A549 (cell line): ENCODE results near the gene NME7. TPM values are rescaled to one million over a fixed set of nuclear protein-coding genes. Genes with fewer than 3 reads are reported as not detected.
A peak's percentile ranks its signal among the peaks of the same experiment; 100 is the strongest.

Experiments
- ATAC-seq, 2 experiments: fragments of 200-7000 bp in 1 of 2; fragments of >200 bp in 1 of 2; cut with Nextera tagmentation in 1 of 2; cut with Tn5 transposase in 1 of 2; 3 replicates each; pipeline versions ENCODE4 v1.8.0 to v1.9.1; 2018 to 2020; ENCODE audit warnings: mild to moderate bottlenecking in 1 of 2, moderate library complexity in 1 of 2
- CTCF ChIA-PET: fragments of 300-600 bp; sonication (Branson Sonifier 250); formaldehyde crosslinking; extraction: SDS; loops from one replicate; lab custom pipeline; 2021; ENCODE audit warnings: antibody characterized with exemption, inconsistent platforms; lab: Yijun Ruan, JAX
- POLR2A ChIA-PET: fragments of 350-600 bp; formaldehyde crosslinking; extraction: SDS; loops from one replicate; lab custom pipeline; 2021; ENCODE audit warnings: antibody characterized with exemption, inconsistent platforms; lab: Yijun Ruan, JAX
- DNase-seq, 2 experiments: peaks; one replicate each; pipeline versions ENCODE4 v3.0.0 to v3.0.0-alpha.2; 2011 to 2016; ENCODE audit warnings: low read depth in 1 of 2, low spot score in 1 of 2
- FAIRE-seq: peaks from 2 replicates; lab custom pipeline; 2011; peaks lifted over from hg19 to GRCh38; lab: Jason Lieb, UNC
- H3K27ac ChIP-seq, 2 experiments: fragments of >200 bp; sonication (Bioruptor Twin); formaldehyde crosslinking; 3 replicates each; pipeline ENCODE4 v1.5.1; 2016 to 2017
- H3K4me1 ChIP-seq: fragments of >200 bp; sonication (Bioruptor Twin); formaldehyde crosslinking; 3 replicates; pipeline ENCODE4 v1.6.1; 2016
- H3K4me2 ChIP-seq: fragments of >200 bp; sonication (Bioruptor Twin); formaldehyde crosslinking; 3 replicates; pipeline ENCODE4 v1.6.1; 2016
- H3K4me3 ChIP-seq: fragments of >200 bp; sonication (Bioruptor Twin); formaldehyde crosslinking; 3 replicates; pipeline ENCODE4 v1.5.1; 2016
- H3K9me3 ChIP-seq: fragments of >200 bp; sonication (Bioruptor Twin); formaldehyde crosslinking; 3 replicates; pipeline ENCODE4 v1.6.1; 2016
- BHLHE40 ChIP-seq: IDR thresholded peaks from 2 replicates; pipeline ENCODE4 v1.6.1; 2012; ENCODE audit warnings: low read depth, low read length, inconsistent platforms
- CBX2 ChIP-seq: fragments of 200-600 bp; sonication (generic); IDR thresholded peaks from 2 replicates; pipeline ENCODE4 v1.6.1; 2016; ENCODE audit warnings: low read depth, mild to moderate bottlenecking, borderline replicate concordance
- CHD4 ChIP-seq: fragments of 200-600 bp; sonication (generic); IDR thresholded peaks from 2 replicates; pipeline ENCODE4 v1.6.1; 2016; ENCODE audit warnings: antibody characterized with exemption, mild to moderate bottlenecking, borderline replicate concordance
- EP300 ChIP-seq, 2 experiments: fragments of >200 bp; sonication (Bioruptor Twin); formaldehyde crosslinking; IDR thresholded peaks; 2 replicates in 1 of 2; 3 replicates in 1 of 2; pipeline ENCODE4 v1.6.1; 2016 to 2017
- FOSL2 ChIP-seq, 2 experiments: fragments of 450-650 bp in 1 of 2; fragments of >200 bp in 1 of 2; sonication (Bioruptor Twin) in 1 of 2; formaldehyde crosslinking; IDR thresholded peaks; 2 replicates each; pipeline versions ENCODE4 v1.5.0 to v1.6.1; 2016 to 2020; ENCODE audit warnings: mild to moderate bottlenecking in 1 of 2, moderate library complexity in 1 of 2
- FOXS1 ChIP-seq: fragments of 250-450 bp; sonication (Bioruptor Pico); IDR thresholded peaks from 2 replicates; pipeline ENCODE4 v1.5.0; 2020; ENCODE audit warnings: mild to moderate bottlenecking, moderate library complexity
- GATA3 ChIP-seq: IDR thresholded peaks from 2 replicates; pipeline ENCODE4 v1.6.1; 2012; ENCODE audit warnings: borderline replicate concordance
- HOXB13 ChIP-seq: fragments of 250-450 bp; sonication (Bioruptor Pico); IDR thresholded peaks from 2 replicates; pipeline ENCODE4 v1.5.0; 2020; ENCODE audit warnings: low read depth, mild to moderate bottlenecking, moderate library complexity
- HOXB5 ChIP-seq: fragments of 250-450 bp; sonication (Bioruptor Pico); IDR thresholded peaks from 2 replicates; pipeline ENCODE4 v1.5.0; 2020; ENCODE audit warnings: mild to moderate bottlenecking, moderate library complexity
- JUNB ChIP-seq: fragments of >200 bp; sonication (Bioruptor Twin); formaldehyde crosslinking; IDR thresholded peaks from 2 replicates; pipeline ENCODE4 v1.6.1; 2016
- MAZ ChIP-seq: fragments of 150-350 bp; IDR thresholded peaks from 2 replicates; pipeline ENCODE4 v1.6.1; 2014; ENCODE audit warnings: antibody characterized with exemption, low read depth, low read length, borderline replicate concordance
- MYC ChIP-seq: IDR thresholded peaks from 2 replicates; pipeline ENCODE4 v1.6.1; 2012; ENCODE audit warnings: mild to moderate bottlenecking, inconsistent platforms, low read length, improper control_type of control experiment, borderline replicate concordance
- RCOR1 ChIP-seq: fragments of 150-350 bp; IDR thresholded peaks from 2 replicates; pipeline ENCODE4 v1.6.1; 2014; ENCODE audit warnings: antibody characterized with exemption, low read length, low read depth
- RFX5 ChIP-seq: fragments of 450-650 bp; IDR thresholded peaks from 2 replicates; pipeline ENCODE4 v1.7.1; 2014; ENCODE audit warnings: antibody characterized with exemption, mild to moderate bottlenecking, moderate library complexity
- TFCP2L1 ChIP-seq: fragments of 250-450 bp; sonication (Bioruptor Pico); IDR thresholded peaks from 2 replicates; pipeline ENCODE4 v1.5.0; 2021; ENCODE audit warnings: mild to moderate bottlenecking
- ZC3H11A ChIP-seq: fragments of 450-650 bp; IDR thresholded peaks from 2 replicates; pipeline ENCODE4 v1.6.1; 2014; ENCODE audit warnings: antibody characterized with exemption, mild to moderate bottlenecking
- ZSCAN20 ChIP-seq: fragments of 250-450 bp; sonication (Bioruptor Pico); IDR thresholded peaks from 2 replicates; pipeline ENCODE4 v1.8.0; 2022; ENCODE audit warnings: mild to moderate bottlenecking, moderate library complexity
- WGBS: methylation state at CpG from one replicate; pipeline ENCODE4 v1.1.6; 2017; ENCODE audit errors: missing lambda C conversion rate; 5-methylcytosine and 5-hydroxymethylcytosine counted together
- polyA plus RNA-seq, 4 experiments: library from polyadenylated mRNA; depleted of rRNA in 3 of 4; stranded (reverse); fragments of >200 nt; fragmentation: RNase III in 1 of 4; extraction: RNeasy Plus Mini Kit Qiagen cat#74134 plus additional on column Dnase treatment in 1 of 4; gene quantifications; 2 replicates in 3 of 4; 3 replicates in 1 of 4; pipeline ENCODE4 v1.2.3, GENCODE V29; 2011 to 2017
- TF ChIP-seq, protein P1 (sequence below): fragments of 450-650 bp; IDR thresholded peaks from 2 replicates; pipeline ENCODE4 v1.6.1; 2014; ENCODE audit warnings: antibody characterized with exemption
- TF ChIP-seq, protein P2 (sequence below): IDR thresholded peaks from 2 replicates; pipeline ENCODE4 v1.6.1; 2012; ENCODE audit warnings: low read depth, borderline replicate concordance
- TF ChIP-seq, protein P3 (sequence below): fragments of >200 bp; sonication (Bioruptor Twin); formaldehyde crosslinking; IDR thresholded peaks from 3 replicates; pipeline ENCODE4 v1.6.1; 2016
- TF ChIP-seq, protein P4 (sequence below): fragments of 250-450 bp; sonication (Bioruptor Pico); IDR thresholded peaks from 2 replicates; pipeline ENCODE4 v1.5.0; 2021; ENCODE audit warnings: mild to moderate bottlenecking, moderate library complexity, borderline replicate concordance
- TF ChIP-seq, protein P5 (sequence below): fragments of 200-600 bp; sonication (generic); IDR thresholded peaks from 2 replicates; pipeline ENCODE4 v1.6.1; 2016; ENCODE audit warnings: antibody characterized with exemption, mild to moderate bottlenecking, moderate library complexity

NME7 gene
- polyA plus RNA-seq, 2 of the 4 experiments (the other 2 are of a cell fraction) = 39.5 to 62.3 TPM

DNA sequence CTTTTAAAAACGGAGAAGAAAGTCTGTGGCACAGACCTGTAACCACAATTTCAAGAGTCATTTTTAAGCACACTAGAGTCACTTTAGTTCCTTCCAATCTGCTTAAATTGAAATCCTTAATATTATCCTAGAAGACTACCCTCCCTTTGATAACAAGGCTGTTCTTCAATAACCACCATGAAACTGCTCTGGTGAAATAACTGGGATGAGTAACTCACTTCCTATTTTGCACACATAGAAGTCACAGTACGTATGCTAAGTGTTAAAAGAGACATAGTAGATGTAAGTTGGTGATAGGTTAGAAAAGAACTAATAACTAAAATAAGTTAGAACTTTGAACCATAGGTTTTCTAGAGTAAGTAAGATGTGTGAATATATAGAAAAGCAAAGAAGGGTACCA lies 107.8 kb downstream of the NME7 start:
- Histone ChIP-seq H3K4me1 (no peaks in the 10 kb centered on the region), H3K9me3 (no peaks in the 10 kb centered on the region), H3K4me3 (no peak overlapping the region), H3K4me2 (no peak overlapping the region), H3K27ac (no peak overlapping the region)
- ChIA-PET CTCF (no interaction called here), POLR2A (no interaction called here)
- FAIRE-seq (no peak), ATAC-seq (no peak), DNase-seq (no peak)
- TF ChIP-seq FOSL2 (IDR thresholded peaks at IDR 0.05) = no peak
- TF ChIP-seq FOSL2 (CRISPR knock-in tag; IDR thresholded peaks at IDR 0.05) = no peak
- TF ChIP-seq FOXS1 (CRISPR knock-in tag) = no peak
- TF ChIP-seq JUNB = no peak
- TF ChIP-seq, protein P1, sequence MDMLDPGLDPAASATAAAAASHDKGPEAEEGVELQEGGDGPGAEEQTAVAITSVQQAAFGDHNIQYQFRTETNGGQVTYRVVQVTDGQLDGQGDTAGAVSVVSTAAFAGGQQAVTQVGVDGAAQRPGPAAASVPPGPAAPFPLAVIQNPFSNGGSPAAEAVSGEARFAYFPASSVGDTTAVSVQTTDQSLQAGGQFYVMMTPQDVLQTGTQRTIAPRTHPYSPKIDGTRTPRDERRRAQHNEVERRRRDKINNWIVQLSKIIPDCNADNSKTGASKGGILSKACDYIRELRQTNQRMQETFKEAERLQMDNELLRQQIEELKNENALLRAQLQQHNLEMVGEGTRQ = no peak
- TF ChIP-seq GATA3 = no peak
- TF ChIP-seq ZSCAN20 = no peak
- TF ChIP-seq, protein P2, sequence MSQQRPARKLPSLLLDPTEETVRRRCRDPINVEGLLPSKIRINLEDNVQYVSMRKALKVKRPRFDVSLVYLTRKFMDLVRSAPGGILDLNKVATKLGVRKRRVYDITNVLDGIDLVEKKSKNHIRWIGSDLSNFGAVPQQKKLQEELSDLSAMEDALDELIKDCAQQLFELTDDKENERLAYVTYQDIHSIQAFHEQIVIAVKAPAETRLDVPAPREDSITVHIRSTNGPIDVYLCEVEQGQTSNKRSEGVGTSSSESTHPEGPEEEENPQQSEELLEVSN = no peak
- TF ChIP-seq HOXB13 (CRISPR knock-in tag) = no peak
- 74% methylated on average over 2 of the region's 2 CpGs for WGBS

DNA sequence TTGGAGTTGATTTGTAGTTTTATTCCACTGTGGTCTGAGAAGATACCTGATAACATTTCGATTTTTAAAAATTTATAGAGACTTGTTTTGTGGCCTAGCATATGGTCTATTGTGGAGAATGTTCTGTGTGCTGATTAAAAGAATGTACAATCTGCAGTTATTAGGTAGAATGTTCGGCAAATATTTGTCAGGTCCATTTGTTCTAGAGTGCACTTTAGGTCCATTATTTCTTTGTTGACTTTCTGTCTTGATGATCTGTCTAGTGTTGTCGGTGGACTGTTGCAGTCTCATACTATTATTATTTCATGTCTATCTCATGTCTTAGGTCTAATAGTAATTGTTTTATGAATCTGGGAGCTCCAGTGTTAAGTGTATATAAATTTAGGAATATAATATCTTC lies 116.8 kb downstream of the NME7 start:
- no peak for TF ChIP-seq BHLHE40
- TF ChIP-seq TFCP2L1 (CRISPR knock-in tag) = no peak
- TF ChIP-seq, protein P3, sequence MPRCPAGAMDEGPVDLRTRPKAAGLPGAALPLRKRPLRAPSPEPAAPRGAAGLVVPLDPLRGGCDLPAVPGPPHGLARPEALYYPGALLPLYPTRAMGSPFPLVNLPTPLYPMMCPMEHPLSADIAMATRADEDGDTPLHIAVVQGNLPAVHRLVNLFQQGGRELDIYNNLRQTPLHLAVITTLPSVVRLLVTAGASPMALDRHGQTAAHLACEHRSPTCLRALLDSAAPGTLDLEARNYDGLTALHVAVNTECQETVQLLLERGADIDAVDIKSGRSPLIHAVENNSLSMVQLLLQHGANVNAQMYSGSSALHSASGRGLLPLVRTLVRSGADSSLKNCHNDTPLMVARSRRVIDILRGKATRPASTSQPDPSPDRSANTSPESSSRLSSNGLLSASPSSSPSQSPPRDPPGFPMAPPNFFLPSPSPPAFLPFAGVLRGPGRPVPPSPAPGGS = no peak
- TF ChIP-seq MYC = no peak
- TF ChIP-seq CBX2 = no peak
- no peak for TF ChIP-seq EP300 (IDR thresholded peaks at IDR 0.05)
- no peak for TF ChIP-seq MAZ
- TF ChIP-seq CHD4 = no peak
- TF ChIP-seq RCOR1 = no peak
- no peak for TF ChIP-seq HOXB13 (CRISPR knock-in tag)
- no peak for TF ChIP-seq HOXB5 (CRISPR knock-in tag)
- TF ChIP-seq ZC3H11A = no peak
- TF ChIP-seq, all 56 proteins: peak for 0
- no peak overlapping the region for H3K4me3 ChIP-seq
- FAIRE-seq (no peak), DNase-seq (no peak), ATAC-seq (no peak)
- CTCF ChIA-PET = no interaction called here
- no peak overlapping the region for H3K27ac ChIP-seq
- POLR2A ChIA-PET = no interaction called here
- peaks cover 18% of the 10 kb centered on the region for H3K4me1 ChIP-seq
- no peaks in the 10 kb centered on the region for H3K9me3 ChIP-seq
- peak overlapping the region; percentile 47; the same call in 2 of the 3 replicates for H3K4me2 ChIP-seq
- WGBS = 15% methylated on average over 3 of the region's 3 CpGs

DNA sequence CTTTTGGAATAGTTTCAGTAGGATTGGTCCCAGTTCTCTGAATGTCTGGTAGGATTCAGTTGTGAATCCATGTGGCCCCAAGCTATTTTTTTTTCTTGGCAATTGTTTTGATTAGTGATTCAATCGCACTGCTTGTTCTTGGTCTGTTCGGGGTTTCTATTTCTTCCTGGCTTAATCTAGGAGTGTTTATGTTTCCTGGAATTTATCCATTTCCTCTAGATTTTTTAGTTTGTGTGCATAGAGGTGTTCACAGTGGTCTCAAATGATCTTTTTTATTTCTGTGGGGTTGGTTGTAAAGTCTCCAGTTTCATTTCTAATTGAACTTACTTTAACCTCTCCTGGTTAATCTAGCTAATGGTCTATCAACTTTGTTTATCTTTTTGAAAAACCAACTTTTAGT lies 117.6 kb downstream of the NME7 start:
- 39% methylated on average over 2 of the region's 2 CpGs for WGBS
- peaks cover 24% of the 10 kb centered on the region for H3K4me1 ChIP-seq
- FAIRE-seq (no peak), ATAC-seq (no peak), DNase-seq (no peak)
- 0 out of 6 replicates have a peak overlapping the region, but pooled peaks of 1 of the 2 experiments have one; percentile 12 for H3K27ac ChIP-seq
- no peak for TF ChIP-seq ZC3H11A
- TF ChIP-seq, protein P4, sequence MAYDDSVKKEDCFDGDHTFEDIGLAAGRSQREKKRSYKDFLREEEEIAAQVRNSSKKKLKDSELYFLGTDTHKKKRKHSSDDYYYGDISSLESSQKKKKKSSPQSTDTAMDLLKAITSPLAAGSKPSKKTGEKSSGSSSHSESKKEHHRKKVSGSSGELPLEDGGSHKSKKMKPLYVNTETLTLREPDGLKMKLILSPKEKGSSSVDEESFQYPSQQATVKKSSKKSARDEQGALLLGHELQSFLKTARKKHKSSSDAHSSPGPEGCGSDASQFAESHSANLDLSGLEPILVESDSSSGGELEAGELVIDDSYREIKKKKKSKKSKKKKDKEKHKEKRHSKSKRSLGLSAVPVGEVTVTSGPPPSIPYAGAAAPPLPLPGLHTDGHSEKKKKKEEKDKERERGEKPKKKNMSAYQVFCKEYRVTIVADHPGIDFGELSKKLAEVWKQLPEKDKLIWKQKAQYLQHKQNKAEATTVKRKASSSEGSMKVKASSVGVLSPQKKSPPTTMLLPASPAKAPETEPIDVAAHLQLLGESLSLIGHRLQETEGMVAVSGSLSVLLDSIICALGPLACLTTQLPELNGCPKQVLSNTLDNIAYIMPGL (CRISPR knock-in tag) = no peak
- TF ChIP-seq, protein P5, sequence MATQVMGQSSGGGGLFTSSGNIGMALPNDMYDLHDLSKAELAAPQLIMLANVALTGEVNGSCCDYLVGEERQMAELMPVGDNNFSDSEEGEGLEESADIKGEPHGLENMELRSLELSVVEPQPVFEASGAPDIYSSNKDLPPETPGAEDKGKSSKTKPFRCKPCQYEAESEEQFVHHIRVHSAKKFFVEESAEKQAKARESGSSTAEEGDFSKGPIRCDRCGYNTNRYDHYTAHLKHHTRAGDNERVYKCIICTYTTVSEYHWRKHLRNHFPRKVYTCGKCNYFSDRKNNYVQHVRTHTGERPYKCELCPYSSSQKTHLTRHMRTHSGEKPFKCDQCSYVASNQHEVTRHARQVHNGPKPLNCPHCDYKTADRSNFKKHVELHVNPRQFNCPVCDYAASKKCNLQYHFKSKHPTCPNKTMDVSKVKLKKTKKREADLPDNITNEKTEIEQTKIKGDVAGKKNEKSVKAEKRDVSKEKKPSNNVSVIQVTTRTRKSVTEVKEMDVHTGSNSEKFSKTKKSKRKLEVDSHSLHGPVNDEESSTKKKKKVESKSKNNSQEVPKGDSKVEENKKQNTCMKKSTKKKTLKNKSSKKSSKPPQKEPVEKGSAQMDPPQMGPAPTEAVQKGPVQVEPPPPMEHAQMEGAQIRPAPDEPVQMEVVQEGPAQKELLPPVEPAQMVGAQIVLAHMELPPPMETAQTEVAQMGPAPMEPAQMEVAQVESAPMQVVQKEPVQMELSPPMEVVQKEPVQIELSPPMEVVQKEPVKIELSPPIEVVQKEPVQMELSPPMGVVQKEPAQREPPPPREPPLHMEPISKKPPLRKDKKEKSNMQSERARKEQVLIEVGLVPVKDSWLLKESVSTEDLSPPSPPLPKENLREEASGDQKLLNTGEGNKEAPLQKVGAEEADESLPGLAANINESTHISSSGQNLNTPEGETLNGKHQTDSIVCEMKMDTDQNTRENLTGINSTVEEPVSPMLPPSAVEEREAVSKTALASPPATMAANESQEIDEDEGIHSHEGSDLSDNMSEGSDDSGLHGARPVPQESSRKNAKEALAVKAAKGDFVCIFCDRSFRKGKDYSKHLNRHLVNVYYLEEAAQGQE = no peak
- TF ChIP-seq EP300 (IDR thresholded peaks at IDR 0.05) = no peak
- TF ChIP-seq RFX5 = no peak
- ChIA-PET POLR2A (no interaction called here), CTCF (interaction anchor here (0.6 to 1.2 kb wide), 2 partner anchors 97 to 647 kb away, joined by 3 to 4 read pairs; no protein-coding TSS in a partner anchor)
- H3K9me3 ChIP-seq = no peaks in the 10 kb centered on the region
- H3K4me3 ChIP-seq = no peak overlapping the region
- H3K4me2 ChIP-seq = peak overlapping the region; percentile 47
